Measurements from ENCODE around the gene DERA.
"Not testable (repeated sequence)": the region's sequence is repeated elsewhere in the genome, so short reads cannot be mapped to it uniquely, and the experiment has no call there.

GRCh38 chr12:16013722-16014121, 102.6 kb downstream of the DERA start:
- not testable (repeated sequence) for TF ChIP-seq POLR2AphosphoS5 (IDR thresholded peaks at IDR 0.05; ENCODE audit: low read depth, low read length); CTCF (IDR thresholded peaks at IDR 0.05); TCF7L2 (IDR thresholded peaks at IDR 0.05; ENCODE audit: low read depth, low read length); SIN3A (IDR thresholded peaks at IDR 0.05; ENCODE audit: borderline replicate concordance, insufficient read depth, low read depth, low read length); REST (IDR thresholded peaks at IDR 0.05; ENCODE audit: insufficient read depth in 1 of 2, low read depth in 2 of 2, low read length in 1 of 2)

Data from Panc1 (cell line).